Ishikawa (cell line): ENCODE measurements around the gene ACAD8.

Experiments
- CEBPB ChIP-seq: IDR thresholded peaks from 2 replicates; pipeline ENCODE4 v1.6.1; 2012
- CREB1 ChIP-seq: IDR thresholded peaks from 2 replicates; pipeline ENCODE4 v1.6.1; 2012; ENCODE audit warnings: low read depth
- EGR1 ChIP-seq: IDR thresholded peaks from 2 replicates; pipeline ENCODE4 v1.6.1; 2012
- EP300 ChIP-seq: IDR thresholded peaks from 2 replicates; pipeline ENCODE4 v1.6.1; 2012; ENCODE audit warnings: borderline replicate concordance
- FOXM1 ChIP-seq: IDR thresholded peaks from 2 replicates; pipeline ENCODE4 v1.6.1; 2012; ENCODE audit warnings: low read depth, borderline replicate concordance
- RAD21 ChIP-seq: IDR thresholded peaks from 2 replicates; pipeline ENCODE4 v1.6.1; 2012; ENCODE audit warnings: low read depth
- TAF1 ChIP-seq: IDR thresholded peaks from 2 replicates; pipeline ENCODE4 v1.6.1; 2012; ENCODE audit warnings: low read depth, mild to moderate bottlenecking
- TCF12 ChIP-seq: IDR thresholded peaks from 2 replicates; pipeline ENCODE4 v1.6.1; 2012; ENCODE audit warnings: low read depth
- ZBTB7A ChIP-seq: IDR thresholded peaks from 2 replicates; pipeline ENCODE4 v1.6.1; 2012; ENCODE audit warnings: low read depth
- TF ChIP-seq, protein P1 (sequence below): IDR thresholded peaks from 2 replicates; pipeline ENCODE4 v1.6.1; 2012; ENCODE audit warnings: low read depth, mild to moderate bottlenecking
- TF ChIP-seq, protein P2 (sequence below): IDR thresholded peaks from 2 replicates; pipeline ENCODE4 v1.6.1; 2012
- TF ChIP-seq, protein P3 (sequence below): IDR thresholded peaks from 2 replicates; pipeline ENCODE4 v1.6.1; 2012

DNA sequence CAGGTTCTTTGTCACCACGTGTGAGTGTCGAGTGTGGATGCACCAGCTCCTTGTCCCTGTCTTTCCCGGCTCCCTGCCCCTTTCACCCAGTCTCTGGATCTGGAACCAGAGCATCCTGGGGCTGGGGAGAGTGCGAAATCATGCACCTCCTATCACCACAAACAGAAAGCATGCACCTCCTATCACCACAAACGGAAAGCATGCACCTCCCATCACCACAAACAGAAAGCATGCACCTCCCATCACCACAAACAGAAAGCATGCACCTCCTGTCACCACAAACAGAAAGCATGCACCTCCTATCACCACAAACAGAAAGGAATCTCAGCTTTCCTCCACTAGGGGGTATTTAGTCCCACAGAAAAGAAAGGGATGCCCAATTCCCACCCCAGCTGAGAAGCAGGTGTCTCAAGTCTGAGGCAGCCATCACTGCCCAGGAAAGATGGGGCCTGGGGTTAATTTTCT is 16.9 kb downstream of the ACAD8 start:
- TF ChIP-seq, protein P1, sequence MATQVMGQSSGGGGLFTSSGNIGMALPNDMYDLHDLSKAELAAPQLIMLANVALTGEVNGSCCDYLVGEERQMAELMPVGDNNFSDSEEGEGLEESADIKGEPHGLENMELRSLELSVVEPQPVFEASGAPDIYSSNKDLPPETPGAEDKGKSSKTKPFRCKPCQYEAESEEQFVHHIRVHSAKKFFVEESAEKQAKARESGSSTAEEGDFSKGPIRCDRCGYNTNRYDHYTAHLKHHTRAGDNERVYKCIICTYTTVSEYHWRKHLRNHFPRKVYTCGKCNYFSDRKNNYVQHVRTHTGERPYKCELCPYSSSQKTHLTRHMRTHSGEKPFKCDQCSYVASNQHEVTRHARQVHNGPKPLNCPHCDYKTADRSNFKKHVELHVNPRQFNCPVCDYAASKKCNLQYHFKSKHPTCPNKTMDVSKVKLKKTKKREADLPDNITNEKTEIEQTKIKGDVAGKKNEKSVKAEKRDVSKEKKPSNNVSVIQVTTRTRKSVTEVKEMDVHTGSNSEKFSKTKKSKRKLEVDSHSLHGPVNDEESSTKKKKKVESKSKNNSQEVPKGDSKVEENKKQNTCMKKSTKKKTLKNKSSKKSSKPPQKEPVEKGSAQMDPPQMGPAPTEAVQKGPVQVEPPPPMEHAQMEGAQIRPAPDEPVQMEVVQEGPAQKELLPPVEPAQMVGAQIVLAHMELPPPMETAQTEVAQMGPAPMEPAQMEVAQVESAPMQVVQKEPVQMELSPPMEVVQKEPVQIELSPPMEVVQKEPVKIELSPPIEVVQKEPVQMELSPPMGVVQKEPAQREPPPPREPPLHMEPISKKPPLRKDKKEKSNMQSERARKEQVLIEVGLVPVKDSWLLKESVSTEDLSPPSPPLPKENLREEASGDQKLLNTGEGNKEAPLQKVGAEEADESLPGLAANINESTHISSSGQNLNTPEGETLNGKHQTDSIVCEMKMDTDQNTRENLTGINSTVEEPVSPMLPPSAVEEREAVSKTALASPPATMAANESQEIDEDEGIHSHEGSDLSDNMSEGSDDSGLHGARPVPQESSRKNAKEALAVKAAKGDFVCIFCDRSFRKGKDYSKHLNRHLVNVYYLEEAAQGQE = no peak
- TF ChIP-seq EP300 = no peak
- TF ChIP-seq CEBPB = no peak
- TF ChIP-seq FOXM1 = no peak
- no peak for TF ChIP-seq TCF12
- no peak for TF ChIP-seq TAF1
- TF ChIP-seq, protein P2, sequence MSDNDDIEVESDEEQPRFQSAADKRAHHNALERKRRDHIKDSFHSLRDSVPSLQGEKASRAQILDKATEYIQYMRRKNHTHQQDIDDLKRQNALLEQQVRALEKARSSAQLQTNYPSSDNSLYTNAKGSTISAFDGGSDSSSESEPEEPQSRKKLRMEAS = no peak
- no peak for TF ChIP-seq EGR1
- 0 out of 2 replicates have a peak, but pooled peaks have one; percentile 9 for TF ChIP-seq RAD21
- no peak for TF ChIP-seq CREB1
- TF ChIP-seq, protein P3, sequence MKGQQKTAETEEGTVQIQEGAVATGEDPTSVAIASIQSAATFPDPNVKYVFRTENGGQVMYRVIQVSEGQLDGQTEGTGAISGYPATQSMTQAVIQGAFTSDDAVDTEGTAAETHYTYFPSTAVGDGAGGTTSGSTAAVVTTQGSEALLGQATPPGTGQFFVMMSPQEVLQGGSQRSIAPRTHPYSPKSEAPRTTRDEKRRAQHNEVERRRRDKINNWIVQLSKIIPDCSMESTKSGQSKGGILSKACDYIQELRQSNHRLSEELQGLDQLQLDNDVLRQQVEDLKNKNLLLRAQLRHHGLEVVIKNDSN = no peak
- no peak for TF ChIP-seq ZBTB7A
